Left lung (tissue), 10 donors: ENCODE measurements around the gene GYPA. TPM values are rescaled to one million over a fixed set of nuclear protein-coding genes. Genes with fewer than 3 reads are reported as not detected.
"Not testable (repeated sequence)": the region's sequence is repeated elsewhere in the genome, so short reads cannot be mapped to it uniquely, and the experiment has no call there.

ENCODE experiments used
- ATAC-seq: fragments of 200-7000 bp; cut with Tn5 transposase; one replicate; pipeline ENCODE4 v1.9.1; 2020; ENCODE audit warnings: moderate library complexity
- DNase-seq, 4 donors: peaks; one replicate each; pipeline ENCODE4 v3.0.0-alpha.2; 2013 to 2020
- H3K27ac ChIP-seq, 2 donors: fragments of 200-600 bp; sonication (generic) in 1 of 2; one replicate each; pipeline versions ENCODE4 v1.5.0 to v1.8.0; 2020 to 2021
- H3K27me3 ChIP-seq, 2 donors: fragments of 200-600 bp; sonication (generic) in 1 of 2; one replicate each; pipeline versions ENCODE4 v1.5.0 to v1.8.0; 2020 to 2021
- H3K36me3 ChIP-seq, 2 donors: fragments of 200-600 bp; sonication (generic) in 1 of 2; one replicate each; pipeline versions ENCODE4 v1.5.0 to v1.8.0; 2020 to 2021
- H3K4me1 ChIP-seq, 2 donors: fragments of 200-600 bp; one replicate each; pipeline ENCODE4 v1.8.0; 2021
- H3K4me3 ChIP-seq, 2 donors: fragments of 200-600 bp; sonication (generic) in 1 of 2; one replicate each; pipeline versions ENCODE4 v1.5.0 to v1.8.0; 2020 to 2021; ENCODE audit warnings: mild to moderate bottlenecking in 1 of 2
- H3K9me3 ChIP-seq, 2 donors: fragments of 200-600 bp; sonication (generic) in 1 of 2; one replicate each; pipeline versions ENCODE4 v1.5.0 to v1.8.0; 2020 to 2021
- CTCF ChIP-seq, 2 donors: fragments of 200-600 bp; sonication (generic) in 1 of 2; IDR thresholded peaks; one replicate each; pipeline versions ENCODE4 v1.5.0 to v1.8.0; 2021; ENCODE audit warnings: antibody characterized with exemption in 2 of 2
- intact Hi-C, 2 donors: fragments of 100-400 bp; cut with DNase I; formaldehyde crosslinking; loops; one replicate each; pipeline versions ENCODE4 v1.11.2 to v1.14.2; 2022
- polyA plus RNA-seq, 6 donors: library from polyadenylated mRNA; unstranded; fragments of 120-200 nt; gene quantifications; one replicate each; pipeline ENCODE4 v1.2.1, GENCODE V29; 2013; ENCODE audit not compliant: insufficient read length in 6 of 6
- total RNA-seq, 2 donors: library from RNA; stranded (reverse); fragmentation: NEBNext Ultra II Directional; extraction: Animal tissue kit (Norgen Biotek cat#: 25700); gene quantifications; one replicate each; pipeline ENCODE4 v1.2.1, GENCODE V29; 2021
- donor health status: DM: no; HTN: yes; CAD: no.
- donor health status: DM: no; HTN: no; CAD: no.

Gene GYPA
- total and polyA plus RNA-seq, 8 donors = 3.4 to 12.4 (median 6.9) TPM; not detected in 2

GRCh38 chr4:144115519-144115918, 25.0 kb downstream of the GYPA start:
- no peaks in the 10 kb centered on the region for H3K9me3 ChIP-seq
- H3K27me3 ChIP-seq = no peaks in the 10 kb centered on the region
- TF ChIP-seq CTCF (IDR thresholded peaks at IDR 0.05) = no peak
- ATAC-seq = no peak
- DNase-seq = no peak
- no peak overlapping the region for H3K27ac ChIP-seq
- no peak overlapping the region for H3K4me3 ChIP-seq
- H3K4me1 ChIP-seq = no peaks in the 10 kb centered on the region
- intact Hi-C loops = no loop called here
- H3K36me3 ChIP-seq = no peaks in the 10 kb centered on the region

- Histone ChIP-seq H3K36me3 (no peaks in the 10 kb centered on the region), H3K9me3 (no peaks in the 10 kb centered on the region), H3K27me3 (no peaks in the 10 kb centered on the region), H3K4me1 (no peaks in the 10 kb centered on the region), H3K27ac (no peak overlapping the region), H3K4me3 (no peak overlapping the region)
- intact Hi-C loops = no loop called here
- no peak for DNase-seq
- no peak for TF ChIP-seq CTCF (IDR thresholded peaks at IDR 0.05)
- no peak for ATAC-seq
Observed at GRCh38 chr4:144113546-144113945, 27.0 kb downstream of the GYPA start.

GRCh38 chr4:144104509-144105130, 35.9 kb downstream of the GYPA start:
- intact Hi-C loops = no loop called here
- no peak for DNase-seq
- H3K36me3 ChIP-seq = no peaks in the 10 kb centered on the region
- H3K27ac ChIP-seq = no peak overlapping the region
- no peaks in the 10 kb centered on the region for H3K27me3 ChIP-seq
- ATAC-seq = no peak
- no peak for TF ChIP-seq CTCF (IDR thresholded peaks at IDR 0.05)
- H3K9me3 ChIP-seq = no peaks in the 10 kb centered on the region
- no peak overlapping the region for H3K4me3 ChIP-seq
- no peaks in the 10 kb centered on the region for H3K4me1 ChIP-seq

GRCh38 chr4:144097776-144098175, 42.7 kb downstream of the GYPA start:
- H3K4me3 ChIP-seq, H3K27me3 ChIP-seq, H3K36me3 ChIP-seq, DNase-seq, ATAC-seq, H3K27ac ChIP-seq, H3K4me1 ChIP-seq, H3K9me3 ChIP-seq, intact Hi-C loops: not testable (repeated sequence)

GRCh38 chr4:144093995-144094394, 46.5 kb downstream of the GYPA start:
- H3K4me1 ChIP-seq, H3K9me3 ChIP-seq, H3K27me3 ChIP-seq, DNase-seq, H3K36me3 ChIP-seq, intact Hi-C loops, ATAC-seq, H3K27ac ChIP-seq, H3K4me3 ChIP-seq: not testable (repeated sequence)

GRCh38 chr4:144091181-144091580, 49.3 kb downstream of the GYPA start:
- H3K4me1 ChIP-seq, H3K4me3 ChIP-seq, ATAC-seq, DNase-seq, intact Hi-C loops, H3K9me3 ChIP-seq, H3K27ac ChIP-seq, H3K36me3 ChIP-seq, H3K27me3 ChIP-seq: not testable (repeated sequence)

GRCh38 chr4:144090744-144091143, 49.8 kb downstream of the GYPA start:
- intact Hi-C loops = no loop called here
- H3K4me3 ChIP-seq = no peak overlapping the region

GRCh38 chr4:144082053-144082452, 58.5 kb downstream of the GYPA start:
- H3K27ac ChIP-seq, DNase-seq, H3K36me3 ChIP-seq, intact Hi-C loops, H3K4me3 ChIP-seq, H3K27me3 ChIP-seq, ATAC-seq, H3K4me1 ChIP-seq, H3K9me3 ChIP-seq: not testable (repeated sequence)

More at GRCh38 chr4:144090744-144091143, 49.8 kb downstream of the GYPA start:
- DNase-seq = no peak
- H3K27ac ChIP-seq = no peak overlapping the region
- H3K4me1 ChIP-seq = no peaks in the 10 kb centered on the region
- no peaks in the 10 kb centered on the region for H3K36me3 ChIP-seq
- TF ChIP-seq CTCF (IDR thresholded peaks at IDR 0.05) = no peak
- no peaks in the 10 kb centered on the region for H3K9me3 ChIP-seq
- H3K27me3 ChIP-seq = no peaks in the 10 kb centered on the region
- ATAC-seq = no peak

GRCh38 chr4:144080135-144080534, 60.4 kb downstream of the GYPA start:
- H3K36me3 ChIP-seq, H3K4me3 ChIP-seq, H3K27ac ChIP-seq, ATAC-seq, DNase-seq, H3K27me3 ChIP-seq, H3K9me3 ChIP-seq, H3K4me1 ChIP-seq, intact Hi-C loops: not testable (repeated sequence)

- H3K27me3 ChIP-seq, H3K27ac ChIP-seq, DNase-seq, intact Hi-C loops, H3K4me3 ChIP-seq, H3K9me3 ChIP-seq, ATAC-seq, H3K4me1 ChIP-seq, H3K36me3 ChIP-seq: not testable (repeated sequence)
Observed at GRCh38 chr4:144078746-144079145, 61.8 kb downstream of the GYPA start.
